CD14-positive monocyte (primary cell): Measurements from ENCODE around the gene KCNQ1. TPM values are rescaled to one million over a fixed set of nuclear protein-coding genes. Genes with fewer than 3 reads are reported as not detected.

Source experiments
- DNase-seq, 3 donors: peaks; one replicate each; pipeline ENCODE4 v3.0.0-alpha.2; 2011 to 2022
- H2AFZ ChIP-seq: 2 replicates; pipeline ENCODE4 v1.6.0; 2012; ENCODE audit warnings: mild to moderate bottlenecking, low read depth, low read length, inconsistent platforms; ENCODE audit not compliant: insufficient read depth, poor library complexity, severe bottlenecking
- H3K27ac ChIP-seq, 2 donors: 1 replicate in 1 of 2; 2 replicates in 1 of 2; pipeline ENCODE4 v1.5.1; 2012 to 2013; ENCODE audit warnings: low read length in 2 of 2, control low read depth in 1 of 2, inconsistent platforms in 1 of 2, low read depth in 1 of 2, mild to moderate bottlenecking in 1 of 2
- H3K27me3 ChIP-seq, 2 donors: one replicate each; pipeline versions ENCODE4 v1.6.0 to v1.6.1; 2011 to 2013; ENCODE audit warnings: low read length in 2 of 2; ENCODE audit not compliant: control insufficient read depth in 2 of 2, insufficient read depth in 2 of 2
- H3K36me3 ChIP-seq, 2 donors: replicated peaks in 1 of 2; 1 replicate in 1 of 2; 2 replicates in 1 of 2; pipeline versions ENCODE4 v1.5.1 to v1.6.1; 2012 to 2013; ENCODE audit warnings: low read length in 2 of 2, control low read depth in 1 of 2, inconsistent platforms in 1 of 2, mild to moderate bottlenecking in 1 of 2; ENCODE audit not compliant: insufficient read depth in 2 of 2, control insufficient read depth in 1 of 2
- H3K4me1 ChIP-seq, 2 donors: 1 replicate in 1 of 2; 2 replicates in 1 of 2; pipeline versions ENCODE4 v1.5.1 to v1.6.1; 2012 to 2013; ENCODE audit warnings: low read length in 2 of 2, control low read depth in 1 of 2, inconsistent platforms in 1 of 2, mild to moderate bottlenecking in 1 of 2, moderate library complexity in 1 of 2; ENCODE audit not compliant: insufficient read depth in 2 of 2, control insufficient read depth in 1 of 2
- H3K4me2 ChIP-seq: replicated peaks from 2 replicates; pipeline ENCODE3; 2012; ENCODE audit warnings: low read length, moderate library complexity, mild to moderate bottlenecking; ENCODE audit not compliant: poor library complexity, severe bottlenecking; ENCODE audit errors: extremely low read depth
- H3K4me3 ChIP-seq, 3 experiments: fragments of 200-600 bp in 1 of 3; sonication (generic) in 1 of 3; replicated peaks in 1 of 3; 1 replicate in 2 of 3; 2 replicates in 1 of 3; pipeline ENCODE4 v1.5.1; 2011 to 2013; ENCODE audit warnings: low read length in 3 of 3, mild to moderate bottlenecking in 3 of 3, control low read depth in 2 of 3, low read depth in 2 of 3, inconsistent platforms in 1 of 3, moderate library complexity in 1 of 3
- H3K79me2 ChIP-seq: 2 replicates; pipeline ENCODE4 v1.6.0; 2012; ENCODE audit warnings: mild to moderate bottlenecking, control low read depth, inconsistent platforms, low read length, moderate library complexity; ENCODE audit not compliant: insufficient read depth
- H3K9ac ChIP-seq: 2 replicates; pipeline ENCODE4 v1.6.0; 2017; ENCODE audit warnings: low read length, mild to moderate bottlenecking; ENCODE audit not compliant: insufficient read depth, poor library complexity, severe bottlenecking
- H3K9me3 ChIP-seq, 2 donors: replicated peaks in 1 of 2; 1 replicate in 1 of 2; 2 replicates in 1 of 2; pipeline versions ENCODE4 v1.5.1 to v1.6.1; 2012 to 2013; ENCODE audit warnings: low read length in 2 of 2, control low read depth in 1 of 2; ENCODE audit not compliant: control insufficient read depth in 1 of 2, insufficient read depth in 1 of 2
- H4K20me1 ChIP-seq: 2 replicates; pipeline ENCODE4 v1.6.0; 2012; ENCODE audit warnings: mild to moderate bottlenecking, low read length, control low read depth, moderate library complexity; ENCODE audit not compliant: insufficient read depth
- H3K27ac Mint-ChIP-seq, 7 donors: one replicate each; pipeline ENCODE4 v1.8.0; 2020; ENCODE audit warnings: mild to moderate bottlenecking in 7 of 7, mixed read lengths in 7 of 7, moderate library complexity in 6 of 7, inconsistent platforms in 2 of 7
- H3K27me3 Mint-ChIP-seq, 3 donors: one replicate each; pipeline ENCODE4 v1.8.0; 2021 to 2022; ENCODE audit warnings: low read depth in 3 of 3, mild to moderate bottlenecking in 3 of 3, mixed read lengths in 3 of 3, moderate library complexity in 3 of 3, inconsistent platforms in 1 of 3
- H3K36me3 Mint-ChIP-seq, 2 donors: one replicate each; pipeline ENCODE4 v1.8.0; 2020; ENCODE audit warnings: mixed read lengths in 2 of 2, inconsistent platforms in 1 of 2, mild to moderate bottlenecking in 1 of 2
- H3K4me1 Mint-ChIP-seq: one replicate; pipeline ENCODE4 v1.8.0; 2020; ENCODE audit warnings: mild to moderate bottlenecking, mixed read lengths
- H3K4me3 Mint-ChIP-seq, 2 donors: one replicate each; pipeline ENCODE4 v1.8.0; 2020; ENCODE audit warnings: mild to moderate bottlenecking in 2 of 2, mixed read lengths in 2 of 2, moderate library complexity in 1 of 2
- H3K9me3 Mint-ChIP-seq, 7 donors: one replicate each; pipeline ENCODE4 v1.8.0; 2020 to 2022; ENCODE audit warnings: mixed read lengths in 7 of 7, mild to moderate bottlenecking in 6 of 7, moderate library complexity in 6 of 7, inconsistent platforms in 2 of 7
- CTCF ChIP-seq: fragments of 200-600 bp; IDR thresholded peaks from one replicate; pipeline ENCODE4 v1.8.0; 2022; ENCODE audit warnings: antibody characterized with exemption, mild to moderate bottlenecking
- WGBS: methylation state at CpG from one replicate; pipeline ENCODE4 v1.1.5; 2013; ENCODE audit warnings: missing lambda C conversion rate; ENCODE audit not compliant: insufficient coverage; 5-methylcytosine and 5-hydroxymethylcytosine counted together
- intact Hi-C, 2 donors: fragments of 100-400 bp; cut with micrococcal nuclease; formaldehyde crosslinking; loops; one replicate each; pipeline versions ENCODE4 v1.15.0 to v1.15.1; 2023
- polyA plus RNA-seq, 3 donors: library from polyadenylated mRNA; depleted of rRNA in 1 of 3; unstranded in 2 of 3; stranded (reverse) in 1 of 3; fragments of 300-500 nt in 2 of 3; fragments of >200 nt in 1 of 3; fragmentation: Illumina TruSeq in 2 of 3; gene quantifications; 1 replicate in 2 of 3; 2 replicates in 1 of 3; pipeline ENCODE4 v1.2.3, GENCODE V29; 2012 to 2021

KCNQ1 gene
- polyA plus RNA-seq, 3 donors: 14.9 to 31.8 (median 21.6) TPM

GRCh38 chr11:2736577-2737225, 291.9 kb downstream of the KCNQ1 start:
- peak overlapping the region in 3 of 7 donors; percentile 15 to 78 (median 70) for H3K27ac Mint-ChIP-seq
- H3K27me3 Mint-ChIP-seq: peaks cover 1 to 3% (median 1%) of the 10 kb centered on the region in 3 donors

GRCh38 chr11:2737226-2737590, 292.4 kb downstream of the KCNQ1 start:
- no peak overlapping the region for H3K4me3 ChIP-seq
- Mint-ChIP-seq H3K27me3 (peaks cover 1 to 3% (median 1%) of the 10 kb centered on the region in 3 donors), H3K4me1 (peaks cover 33% of the 10 kb centered on the region), H3K9me3 (peaks cover 0 to 2% (median 0%) of the 10 kb centered on the region in 7 donors), H3K36me3 (peaks cover 0 to 2% of the 10 kb centered on the region in 2 donors), H3K4me3 (no peak overlapping the region), H3K27ac (no peak overlapping the region)
- no peaks in the 10 kb centered on the region for H3K36me3 ChIP-seq
- H3K9me3 ChIP-seq: no peaks in the 10 kb centered on the region
- H2AFZ ChIP-seq: no peak overlapping the region
- no peaks in the 10 kb centered on the region for H3K79me2 ChIP-seq
- DNase-seq: no peak
- 100% methylated on average over 4 of the region's 7 CpGs for WGBS
- peaks cover 24 to 38% of the 10 kb centered on the region in 2 donors for H3K4me1 ChIP-seq
- no peaks in the 10 kb centered on the region for H3K27me3 ChIP-seq
- peaks cover 96% of the 10 kb centered on the region for H4K20me1 ChIP-seq
- H3K9ac ChIP-seq: no peak overlapping the region
- no peak for TF ChIP-seq CTCF
- no peak overlapping the region for H3K27ac ChIP-seq
- no peak overlapping the region for H3K4me2 ChIP-seq
- intact Hi-C loops: no loop called here

More at GRCh38 chr11:2736577-2737225, 291.9 kb downstream of the KCNQ1 start:
- H3K4me2 ChIP-seq: no peak overlapping the region
- no peaks in the 10 kb centered on the region for H3K9me3 ChIP-seq
- Mint-ChIP-seq H3K9me3 (peaks cover 0 to 2% (median 0%) of the 10 kb centered on the region in 7 donors), H3K4me1 (peaks cover 29% of the 10 kb centered on the region), H3K36me3 (peaks cover 0 to 2% of the 10 kb centered on the region in 2 donors), H3K4me3 (no peak overlapping the region)
- intact Hi-C loops: no loop called here
- no peak for DNase-seq
- H3K27ac ChIP-seq: no peak overlapping the region
- H2AFZ ChIP-seq: no peak overlapping the region
- over 99% methylated on average over 19 of the region's 21 CpGs for WGBS
- no peak overlapping the region for H3K9ac ChIP-seq
- no peaks in the 10 kb centered on the region for H3K27me3 ChIP-seq
- no peak for TF ChIP-seq CTCF
- peaks cover 22 to 35% of the 10 kb centered on the region in 2 donors for H3K4me1 ChIP-seq
- no peaks in the 10 kb centered on the region for H3K36me3 ChIP-seq
- no peak overlapping the region for H3K4me3 ChIP-seq
- peaks cover 96% of the 10 kb centered on the region for H4K20me1 ChIP-seq
- H3K79me2 ChIP-seq: no peaks in the 10 kb centered on the region
